GM19351 (cell line): ENCODE measurements around the gene MAPK1.
A peak's percentile ranks its signal among the peaks of the same experiment; 100 is the strongest.
"Not testable (repeated sequence)": the region's sequence is repeated elsewhere in the genome, so short reads cannot be mapped to it uniquely, and the experiment has no call there.

Source experiments
- ATAC-seq: cut with Tn5 transposase; IDR thresholded peaks from one replicate; pipeline ENCODE4 v1.9.1; 2021; ENCODE audit warnings: mild to moderate bottlenecking, moderate library complexity; ENCODE audit not compliant: unreplicated experiment

MAPK1 gene

GRCh38 chr22:21793716-21794115, 73.7 kb downstream of the MAPK1 start:
- not testable (repeated sequence) for ATAC-seq

- ATAC-seq, result no peak
Measured at GRCh38 chr22:21791635-21792625, 75.5 kb downstream of the MAPK1 start.

- ATAC-seq, result not testable (repeated sequence)
Measured at GRCh38 chr22:21790849-21791610, 76.4 kb downstream of the MAPK1 start.

- ATAC-seq, result no peak
Measured at GRCh38 chr22:21790359-21790758, 77.1 kb downstream of the MAPK1 start.

GRCh38 chr22:21787565-21787964, 79.9 kb downstream of the MAPK1 start:
- not testable (repeated sequence) for ATAC-seq

- no peak for ATAC-seq
Measured at GRCh38 chr22:21780259-21780658, 87.2 kb downstream of the MAPK1 start.

GRCh38 chr22:21779444-21779843, 88.0 kb downstream of the MAPK1 start:
- ATAC-seq, result no peak

- no peak for ATAC-seq
Measured at GRCh38 chr22:21778705-21779363, 88.6 kb downstream of the MAPK1 start.

GRCh38 chr22:21771631-21771976, 95.8 kb downstream of the MAPK1 start:
- no peak for ATAC-seq

- ATAC-seq, result no peak
Measured at GRCh38 chr22:21768435-21768834, 99.0 kb downstream of the MAPK1 start.

- ATAC-seq, result peak; percentile 61
Measured at GRCh38 chr22:21766691-21767462, 100.6 kb downstream of the MAPK1 start.

- no peak for ATAC-seq
Measured at GRCh38 chr22:21765909-21766529, 101.4 kb downstream of the MAPK1 start.

- no peak for ATAC-seq
Measured at GRCh38 chr22:21764038-21764804, 103.2 kb downstream of the MAPK1 start.

GRCh38 chr22:21762712-21763581, 104.5 kb downstream of the MAPK1 start:
- ATAC-seq, result peak; percentile 45

GRCh38 chr22:21761994-21762680, 105.3 kb downstream of the MAPK1 start:
- ATAC-seq, result no peak

- no peak for ATAC-seq
Measured at GRCh38 chr22:21761086-21761485, 106.4 kb downstream of the MAPK1 start.

- no peak for ATAC-seq
Measured at GRCh38 chr22:21760640-21761039, 106.8 kb downstream of the MAPK1 start.
